PC-3 (cell line): ENCODE measurements around the gene FPR1. TPM values are rescaled to one million over a fixed set of nuclear protein-coding genes. Genes with fewer than 3 reads are reported as not detected.

Source experiments
- ATAC-seq: fragments of 200-7000 bp; cut with Tn5 transposase; 2 replicates; pipeline ENCODE4 v1.9.1; 2020; ENCODE audit warnings: mild to moderate bottlenecking, moderate library complexity
- BruUV-seq: library from RNA; stranded (reverse); fragments of 400-500 nt; replicated peaks from 2 replicates; lab custom pipeline; 2021; lab: Mats Ljungman, UMichigan
- CTCF ChIA-PET: fragments of 300-600 bp; sonication (Branson Sonifier 250); formaldehyde crosslinking; loops from one replicate; lab custom pipeline; 2022; ENCODE audit warnings: antibody characterized with exemption; lab: Charles Lee
- POLR2A ChIA-PET: fragments of 300-600 bp; sonication (Branson Sonifier 250); formaldehyde crosslinking; loops from one replicate; lab custom pipeline; 2022; ENCODE audit warnings: antibody characterized with exemption; ENCODE audit not compliant: unreplicated experiment; lab: Charles Lee
- DNase-seq: peaks from one replicate; pipeline ENCODE4 v3.0.0-alpha.2; 2015
- H2AFZ ChIP-seq: fragments of 300-600 bp; sonication (generic); 2 replicates; pipeline ENCODE4 v1.6.0; 2016; ENCODE audit warnings: antibody characterized with exemption, low read length
- H3F3A ChIP-seq: fragments of 300-600 bp; sonication (generic); one replicate; pipeline ENCODE4 v1.6.0; 2017; ENCODE audit warnings: antibody characterized with exemption, low read length, control low read depth, mild to moderate bottlenecking; ENCODE audit not compliant: unreplicated experiment
- H3K27ac ChIP-seq: fragments of 300-600 bp; sonication (generic); 2 replicates; pipeline ENCODE4 v1.5.1; 2016; ENCODE audit warnings: mild to moderate bottlenecking, low read length
- H3K27me3 ChIP-seq: fragments of 300-600 bp; sonication (generic); 2 replicates; pipeline ENCODE4 v1.6.1; 2016; ENCODE audit warnings: low read length, mixed read lengths
- H3K36me3 ChIP-seq: fragments of 300-600 bp; sonication (generic); 2 replicates; pipeline ENCODE4 v1.6.1; 2016; ENCODE audit warnings: low read depth, mixed run types, low read length, mixed read lengths
- H3K4me1 ChIP-seq: fragments of 300-600 bp; sonication (generic); 2 replicates; pipeline ENCODE4 v1.5.1; 2016; ENCODE audit warnings: low read length; ENCODE audit not compliant: insufficient read depth
- H3K4me2 ChIP-seq: fragments of 300-600 bp; sonication (generic); 2 replicates; pipeline ENCODE4 v1.6.0; 2016; ENCODE audit warnings: low read length
- H3K4me3 ChIP-seq: fragments of 300-600 bp; sonication (generic); 2 replicates; pipeline ENCODE4 v1.5.1; 2016; ENCODE audit warnings: mild to moderate bottlenecking, low read length, mixed read lengths
- H3K79me2 ChIP-seq: fragments of 300-600 bp; sonication (generic); 2 replicates; pipeline ENCODE4 v1.6.1; 2017; ENCODE audit warnings: low read length, mixed read lengths
- H3K9ac ChIP-seq: fragments of 300-600 bp; sonication (generic); 2 replicates; pipeline ENCODE4 v1.6.0; 2016; ENCODE audit warnings: mild to moderate bottlenecking, low read length
- H3K9me2 ChIP-seq: fragments of 300-600 bp; sonication (generic); replicated peaks from 2 replicates; pipeline ENCODE4 v1.6.1; 2016; ENCODE audit warnings: mixed run types, low read length, mixed read lengths
- H3K9me3 ChIP-seq: fragments of 300-600 bp; sonication (generic); 2 replicates; pipeline ENCODE4 v1.6.1; 2016; ENCODE audit warnings: low read length, mixed read lengths
- H4K20me1 ChIP-seq: fragments of 300-600 bp; sonication (generic); 2 replicates; pipeline ENCODE4 v1.6.1; 2016; ENCODE audit warnings: low read length, mixed read lengths
- CTCF ChIP-seq: fragments of 300-600 bp; sonication (generic); conservative IDR thresholded peaks from 2 replicates; pipeline ENCODE4 v1.5.1; 2017; ENCODE audit warnings: antibody characterized with exemption, low read depth, mild to moderate bottlenecking, low read length
- EZH2 ChIP-seq: fragments of 300-600 bp; sonication (generic); IDR thresholded peaks from one replicate; pipeline ENCODE4 v1.6.1; 2017; ENCODE audit warnings: antibody characterized with exemption, mild to moderate bottlenecking, low read length; ENCODE audit not compliant: unreplicated experiment
- EZH2phosphoT487 ChIP-seq: fragments of 300-600 bp; sonication (generic); IDR thresholded peaks from 2 replicates; pipeline ENCODE4 v1.6.1; 2018; ENCODE audit warnings: mild to moderate bottlenecking, antibody characterized with exemption, low read length, borderline replicate concordance
- intact Hi-C: fragments of 100-400 bp; cut with micrococcal nuclease; formaldehyde crosslinking; loops from 2 replicates; pipeline ENCODE4 v1.9.0; 2023
- total RNA-seq: library from RNA; depleted of rRNA; stranded (reverse); fragments of >200 nt; gene quantifications from 2 replicates; pipeline ENCODE4 v1.2.3, GENCODE V29; 2014

Gene FPR1
- total RNA-seq, 1 experiment from 2014 or later, result 0.55 TPM

GRCh38 chr19:51703575-51704515, 47.8 kb downstream of the FPR1 start:
- Histone ChIP-seq H3K9me2 (no peaks in the 10 kb centered on the region), H3K79me2 (peaks cover 5% of the 10 kb centered on the region; the same call in 1 of the 2 replicates), H3K27me3 (no peaks in the 10 kb centered on the region), H3K27ac (peak overlapping the region; percentile 62), H3K36me3 (peaks cover 22% of the 10 kb centered on the region; the same call in 1 of the 2 replicates), H3K9me3 (no peaks in the 10 kb centered on the region), H4K20me1 (no peaks in the 10 kb centered on the region), H3K4me3 (peak overlapping the region; percentile 88), H3K4me1 (0 out of 2 replicates have a peak, but pooled peaks cover 9% of the 10 kb centered on the region), H2AFZ (peak overlapping the region; percentile 88), H3K9ac (peak overlapping the region; percentile 89), H3F3A (peaks cover 5% of the 10 kb centered on the region), H3K4me2 (peak overlapping the region; percentile 100)
- ChIA-PET POLR2A (interaction anchor here (0.5 kb wide), 1 partner anchor 345 kb away, joined by 4 read pairs; the partner anchor contains the start of gene ZNF432), CTCF (interaction anchor here (0.5 to 0.6 kb wide), 3 partner anchors 48 to 192 kb away, joined by 3 read pairs; no protein-coding TSS in a partner anchor)
- no peak for TF ChIP-seq EZH2
- TF ChIP-seq CTCF, result peak; percentile 68
- no peak for TF ChIP-seq EZH2phosphoT487
- intact Hi-C loops, result no loop called here
- DNase-seq (peak; percentile 94), ATAC-seq (peak; percentile 82)
- no TSS peak for BruUV-seq

GRCh38 chr19:51702825-51703574, 48.7 kb downstream of the FPR1 start:
- peak; percentile 2 for ATAC-seq
- Histone ChIP-seq H3K9me2 (no peaks in the 10 kb centered on the region), H3K9ac (no peak overlapping the region), H3K36me3 (peaks cover 31% of the 10 kb centered on the region; the same call in 1 of the 2 replicates), H3K9me3 (no peaks in the 10 kb centered on the region), H3K4me3 (no peak overlapping the region; the same call in 1 of the 2 replicates), H3K4me2 (no peak overlapping the region), H3F3A (peaks cover 5% of the 10 kb centered on the region), H3K4me1 (0 out of 2 replicates have a peak, but pooled peaks cover 9% of the 10 kb centered on the region), H4K20me1 (no peaks in the 10 kb centered on the region), H3K79me2 (peaks cover 5% of the 10 kb centered on the region; the same call in 1 of the 2 replicates), H3K27ac (no peak overlapping the region), H2AFZ (no peak overlapping the region), H3K27me3 (no peaks in the 10 kb centered on the region)
- intact Hi-C loops, result no loop called here
- POLR2A ChIA-PET, result interaction anchor here (0.5 kb wide), 1 partner anchor 346 kb away, joined by 4 read pairs; the partner anchor contains the start of gene ZNF432
- no peak for TF ChIP-seq EZH2
- no peak for TF ChIP-seq EZH2phosphoT487
- no peak for TF ChIP-seq CTCF
- CTCF ChIA-PET, result interaction anchor here (0.6 kb wide), 2 partner anchors 191 to 1374 kb away, joined by 3 to 6 read pairs; no protein-coding TSS in a partner anchor
- no peak for DNase-seq
- no TSS peak for BruUV-seq
